Natural killer cell (primary cell): ENCODE results near the gene SLC6A19. TPM values are rescaled to one million over a fixed set of nuclear protein-coding genes. Genes with fewer than 3 reads are reported as not detected.

Experiments used
- ATAC-seq, 3 donors: fragments of 150-1000 bp in 2 of 3; fragments of 200-7000 bp in 1 of 3; cut with Tn5 transposase; 1 replicate in 1 of 3; 2 replicates in 2 of 3; pipeline ENCODE4 v1.10.0; 2021; ENCODE audit warnings: mild to moderate bottlenecking in 2 of 3, moderate library complexity in 2 of 3
- DNase-seq, 2 donors: peaks; one replicate each; pipeline versions ENCODE4 v3.0.0 to v3.0.0-alpha.2; 2013 to 2021; ENCODE audit warnings: mixed read lengths in 1 of 2
- H3K27ac ChIP-seq: one replicate; pipeline ENCODE4 v1.5.1; 2013; ENCODE audit warnings: mild to moderate bottlenecking, low read length
- H3K27me3 ChIP-seq: one replicate; pipeline ENCODE4 v1.6.1; 2013; ENCODE audit warnings: low read length; ENCODE audit not compliant: control insufficient read depth, insufficient read depth
- H3K36me3 ChIP-seq: one replicate; pipeline ENCODE4 v1.6.1; 2013; ENCODE audit warnings: low read length; ENCODE audit not compliant: control insufficient read depth, insufficient read depth
- H3K4me1 ChIP-seq: one replicate; pipeline ENCODE4 v1.6.1; 2013; ENCODE audit warnings: low read length; ENCODE audit not compliant: control insufficient read depth, insufficient read depth
- H3K4me3 ChIP-seq: one replicate; pipeline ENCODE4 v1.5.1; 2013; ENCODE audit warnings: low read length
- H3K9me3 ChIP-seq: one replicate; pipeline ENCODE4 v1.6.1; 2013; ENCODE audit warnings: low read length; ENCODE audit not compliant: control insufficient read depth, insufficient read depth
- H3K27ac Mint-ChIP-seq, 2 donors: one replicate each; pipeline ENCODE4 v1.8.0; 2022; ENCODE audit warnings: mild to moderate bottlenecking in 2 of 2, mixed read lengths in 2 of 2, moderate library complexity in 1 of 2
- H3K27me3 Mint-ChIP-seq, 2 donors: one replicate each; pipeline ENCODE4 v1.8.0; 2022; ENCODE audit warnings: low read depth in 2 of 2, mixed read lengths in 2 of 2
- H3K36me3 Mint-ChIP-seq: one replicate; pipeline ENCODE4 v1.8.0; 2022; ENCODE audit warnings: mixed read lengths
- H3K4me1 Mint-ChIP-seq, 2 donors: one replicate each; pipeline ENCODE4 v1.8.0; 2022; ENCODE audit warnings: mixed read lengths in 2 of 2
- H3K4me3 Mint-ChIP-seq: one replicate; pipeline ENCODE4 v1.8.0; 2022; ENCODE audit warnings: mild to moderate bottlenecking, moderate library complexity, mixed read lengths
- H3K9me3 Mint-ChIP-seq, 2 donors: one replicate each; pipeline ENCODE4 v1.8.0; 2022; ENCODE audit warnings: mixed read lengths in 2 of 2
- WGBS: methylation state at CpG from one replicate; pipeline ENCODE4 v1.1.7; 2013; ENCODE audit warnings: missing lambda C conversion rate; ENCODE audit not compliant: insufficient coverage; 5-methylcytosine and 5-hydroxymethylcytosine counted together
- intact Hi-C: fragments of 100-400 bp; cut with micrococcal nuclease; formaldehyde crosslinking; loops from one replicate; pipeline ENCODE4 v1.14.2; 2022
- total RNA-seq, 4 donors: library from RNA; stranded (reverse); fragments of 120-200 nt in 1 of 4; gene quantifications; one replicate each; pipeline versions ENCODE4 v1.2.3 to v1.2.4, GENCODE V29; 2013 to 2022
- TF ChIP-seq, protein P1 (sequence below): fragments of 200-600 bp; IDR thresholded peaks from one replicate; pipeline ENCODE4 v1.8.0; 2022; ENCODE audit warnings: antibody characterized with exemption

The SLC6A19 gene
- total RNA-seq, 3 donors from 2014 or later (not counting 1 experiment from before 2014, with no cell fraction given), result not detected

DNA sequence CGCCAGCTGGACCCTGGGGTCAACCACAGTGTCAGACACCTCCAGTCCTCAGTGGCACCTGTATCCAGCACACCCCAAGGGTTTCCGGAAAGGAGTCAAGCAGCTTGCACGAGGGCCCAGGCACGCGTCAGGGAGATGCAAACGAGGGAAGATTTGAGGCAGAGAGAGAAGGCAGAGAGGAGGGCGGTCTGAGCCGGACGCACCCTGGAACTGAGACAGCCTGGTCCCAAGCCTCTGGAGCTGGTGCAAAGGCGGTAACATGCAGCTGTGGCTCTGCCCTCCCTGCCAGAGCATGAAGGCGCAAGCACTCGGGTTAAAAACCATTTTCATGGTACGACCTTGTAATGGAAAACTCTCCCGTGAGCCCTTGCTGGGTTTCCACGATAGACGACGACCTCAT is 56.0 kb downstream of the SLC6A19 start:
- intact Hi-C loops, result no loop called here
- no peak overlapping the region for H3K4me3 Mint-ChIP-seq
- WGBS, result 89% methylated on average over 17 of the region's 17 CpGs
- TF ChIP-seq, protein P1, sequence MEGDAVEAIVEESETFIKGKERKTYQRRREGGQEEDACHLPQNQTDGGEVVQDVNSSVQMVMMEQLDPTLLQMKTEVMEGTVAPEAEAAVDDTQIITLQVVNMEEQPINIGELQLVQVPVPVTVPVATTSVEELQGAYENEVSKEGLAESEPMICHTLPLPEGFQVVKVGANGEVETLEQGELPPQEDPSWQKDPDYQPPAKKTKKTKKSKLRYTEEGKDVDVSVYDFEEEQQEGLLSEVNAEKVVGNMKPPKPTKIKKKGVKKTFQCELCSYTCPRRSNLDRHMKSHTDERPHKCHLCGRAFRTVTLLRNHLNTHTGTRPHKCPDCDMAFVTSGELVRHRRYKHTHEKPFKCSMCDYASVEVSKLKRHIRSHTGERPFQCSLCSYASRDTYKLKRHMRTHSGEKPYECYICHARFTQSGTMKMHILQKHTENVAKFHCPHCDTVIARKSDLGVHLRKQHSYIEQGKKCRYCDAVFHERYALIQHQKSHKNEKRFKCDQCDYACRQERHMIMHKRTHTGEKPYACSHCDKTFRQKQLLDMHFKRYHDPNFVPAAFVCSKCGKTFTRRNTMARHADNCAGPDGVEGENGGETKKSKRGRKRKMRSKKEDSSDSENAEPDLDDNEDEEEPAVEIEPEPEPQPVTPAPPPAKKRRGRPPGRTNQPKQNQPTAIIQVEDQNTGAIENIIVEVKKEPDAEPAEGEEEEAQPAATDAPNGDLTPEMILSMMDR, result no peak
- H3K36me3 Mint-ChIP-seq, result no peaks in the 10 kb centered on the region
- ATAC-seq (no peak), DNase-seq (no peak)
- H3K9me3 Mint-ChIP-seq, result no peaks in the 10 kb centered on the region
- H3K4me1 Mint-ChIP-seq, result peaks cover 7 to 11% of the 10 kb centered on the region in 2 donors
- no peak overlapping the region for H3K27ac Mint-ChIP-seq
- peaks cover 0 to 7% of the 10 kb centered on the region in 2 donors for H3K27me3 Mint-ChIP-seq
- Histone ChIP-seq H3K27me3 (no peaks in the 10 kb centered on the region), H3K4me1 (peaks cover 12% of the 10 kb centered on the region), H3K36me3 (no peaks in the 10 kb centered on the region), H3K27ac (no peak overlapping the region), H3K9me3 (no peaks in the 10 kb centered on the region), H3K4me3 (no peak overlapping the region)

- Mint-ChIP-seq H3K36me3 (no peaks in the 10 kb centered on the region), H3K27ac (no peak overlapping the region), H3K9me3 (no peaks in the 10 kb centered on the region), H3K4me3 (no peak overlapping the region), H3K27me3 (peaks cover 0 to 7% of the 10 kb centered on the region in 2 donors), H3K4me1 (peaks cover 7 to 11% of the 10 kb centered on the region in 2 donors)
- TF ChIP-seq, protein P1, result no peak
- 93% methylated on average over 13 of the region's 13 CpGs for WGBS
- no peaks in the 10 kb centered on the region for H3K9me3 ChIP-seq
- no peak overlapping the region for H3K4me3 ChIP-seq
- H3K27me3 ChIP-seq, result no peaks in the 10 kb centered on the region
- peaks cover 12% of the 10 kb centered on the region for H3K4me1 ChIP-seq
- intact Hi-C loops, result no loop called here
- no peak for DNase-seq
- H3K27ac ChIP-seq, result no peak overlapping the region
- no peak for ATAC-seq
- H3K36me3 ChIP-seq, result no peaks in the 10 kb centered on the region
Measured at GRCh38 chr5:1257841-1258240, 56.4 kb downstream of the SLC6A19 start.

DNA sequence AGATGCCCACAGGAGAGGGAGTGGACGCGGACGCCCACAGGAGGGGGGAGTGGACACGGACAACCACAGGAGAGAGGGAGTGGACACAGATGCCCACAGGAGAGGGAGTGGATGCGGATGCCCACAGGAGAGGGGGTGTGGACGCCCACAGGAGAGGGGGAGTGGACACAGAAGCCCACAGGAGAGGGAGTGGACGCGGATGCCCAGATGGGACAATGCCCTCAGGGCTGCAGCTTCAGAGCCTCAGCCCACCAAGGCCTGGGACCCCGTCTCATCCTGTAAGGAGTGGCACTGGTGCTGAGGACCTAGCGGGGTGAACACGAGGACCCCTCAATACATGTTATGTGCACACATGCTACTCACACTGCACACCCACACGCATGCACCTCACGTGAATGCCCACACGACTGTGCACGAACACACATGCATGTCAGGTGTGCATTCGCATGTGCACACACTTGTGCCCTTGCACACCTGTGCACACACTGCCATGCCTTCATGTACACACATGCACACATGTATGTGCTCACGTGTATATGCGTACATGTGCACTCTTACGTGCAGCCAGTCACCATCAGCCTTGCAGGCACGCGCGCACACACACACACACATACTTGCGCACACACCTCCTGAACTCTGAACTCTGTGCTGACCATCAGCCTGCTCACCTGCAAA is 58.5 kb downstream of the SLC6A19 start:
- H3K36me3 ChIP-seq, result no peaks in the 10 kb centered on the region
- no peaks in the 10 kb centered on the region for H3K27me3 ChIP-seq
- no peaks in the 10 kb centered on the region for H3K9me3 ChIP-seq
- H3K27me3 Mint-ChIP-seq, result peaks cover 0 to 7% of the 10 kb centered on the region in 2 donors
- H3K4me3 Mint-ChIP-seq, result no peak overlapping the region
- no peaks in the 10 kb centered on the region for H3K9me3 Mint-ChIP-seq
- intact Hi-C loops, result no loop called here
- no peak for DNase-seq
- H3K27ac ChIP-seq, result no peak overlapping the region
- no peaks in the 10 kb centered on the region for H3K36me3 Mint-ChIP-seq
- H3K4me3 ChIP-seq, result no peak overlapping the region
- no peak for ATAC-seq
- 97% methylated on average over 23 of the region's 23 CpGs for WGBS
- peaks cover 6% of the 10 kb centered on the region for H3K4me1 ChIP-seq
- no peak overlapping the region for H3K27ac Mint-ChIP-seq
- H3K4me1 Mint-ChIP-seq, result peaks cover 5 to 6% of the 10 kb centered on the region in 2 donors
- TF ChIP-seq, protein P1, result no peak

GRCh38 chr5:1261643-1262042 is 60.2 kb downstream of the SLC6A19 start:
- H3K4me3 ChIP-seq, result no peak overlapping the region
- 94% methylated on average over 9 of the region's 10 CpGs for WGBS
- no peaks in the 10 kb centered on the region for H3K9me3 ChIP-seq

More at GRCh38 chr5:1261643-1262042, 60.2 kb downstream of the SLC6A19 start:
- Mint-ChIP-seq H3K36me3 (no peaks in the 10 kb centered on the region), H3K27me3 (peaks cover 0 to 7% of the 10 kb centered on the region in 2 donors), H3K9me3 (no peaks in the 10 kb centered on the region), H3K4me3 (no peak overlapping the region), H3K27ac (no peak overlapping the region), H3K4me1 (no peaks in the 10 kb centered on the region)
- DNase-seq, result no peak
- TF ChIP-seq, protein P1, result no peak
- no peak for ATAC-seq
- Histone ChIP-seq H3K4me1 (no peaks in the 10 kb centered on the region), H3K27me3 (no peaks in the 10 kb centered on the region), H3K27ac (no peak overlapping the region), H3K36me3 (no peaks in the 10 kb centered on the region)
- intact Hi-C loops, result no loop called here
